Keratinocyte (primary cell): ENCODE results near the gene TP53INP2. TPM values are rescaled to one million over a fixed set of nuclear protein-coding genes. Genes with fewer than 3 reads are reported as not detected.
A peak's percentile ranks its signal among the peaks of the same experiment; 100 is the strongest.

Experiments used
- DNase-seq: peaks from one replicate; pipeline ENCODE4 v3.0.0-alpha.2; 2011; ENCODE audit warnings: low read depth, missing footprints, low spot score
- FAIRE-seq: peaks from 2 replicates; lab custom pipeline; 2011; peaks lifted over from hg19 to GRCh38; lab: Jason Lieb, UNC
- H2AFZ ChIP-seq: 2 replicates; pipeline ENCODE4 v1.6.0; 2012; ENCODE audit warnings: low read length, control low read depth, inconsistent platforms; ENCODE audit not compliant: control insufficient read depth
- H3K27ac ChIP-seq: 2 replicates; pipeline ENCODE4 v1.5.1; 2011; ENCODE audit warnings: low read length; ENCODE audit not compliant: control insufficient read depth, insufficient read depth
- H3K27me3 ChIP-seq: 3 replicates; pipeline ENCODE4 v1.6.0; 2011; ENCODE audit warnings: low read length; ENCODE audit not compliant: control insufficient read depth, insufficient read depth; ENCODE audit errors: extremely low read depth
- H3K36me3 ChIP-seq, 2 experiments: 2 replicates in 1 of 2; 3 replicates in 1 of 2; pipeline ENCODE4 v1.5.1; 2011; ENCODE audit warnings: low read length in 2 of 2, mild to moderate bottlenecking in 1 of 2; ENCODE audit not compliant: control insufficient read depth in 2 of 2, insufficient read depth in 2 of 2; ENCODE audit errors: extremely low read depth in 1 of 2
- H3K4me1 ChIP-seq: 3 replicates; pipeline ENCODE4 v1.5.1; 2011; ENCODE audit warnings: low read length; ENCODE audit not compliant: control insufficient read depth, insufficient read depth; ENCODE audit errors: extremely low read depth
- H3K4me2 ChIP-seq: 3 replicates; pipeline ENCODE4 v1.6.0; 2011; ENCODE audit warnings: low read depth, low read length; ENCODE audit not compliant: control insufficient read depth, insufficient read depth; ENCODE audit errors: extremely low read depth
- H3K4me3 ChIP-seq, 3 experiments: fragments of 200-600 bp in 1 of 3; sonication (generic) in 1 of 3; 2 replicates in 2 of 3; 3 replicates in 1 of 3; pipeline ENCODE4 v1.5.1; 2011 to 2016; ENCODE audit warnings: low read length in 3 of 3, mild to moderate bottlenecking in 3 of 3, control low read depth in 2 of 3, inconsistent platforms in 1 of 3, low read depth in 1 of 3, mixed read lengths in 1 of 3, mixed run types in 1 of 3, moderate library complexity in 1 of 3; ENCODE audit not compliant: control insufficient read depth in 2 of 3, insufficient read depth in 2 of 3; ENCODE audit errors: extremely low read depth in 1 of 3
- H3K79me2 ChIP-seq: 2 replicates; pipeline ENCODE4 v1.6.0; 2012; ENCODE audit warnings: low read length; ENCODE audit not compliant: control insufficient read depth, insufficient read depth
- H3K9ac ChIP-seq: 3 replicates; pipeline ENCODE4 v1.6.0; 2011; ENCODE audit warnings: low read length; ENCODE audit not compliant: control insufficient read depth, insufficient read depth; ENCODE audit errors: extremely low read depth
- H3K9me1 ChIP-seq: 3 replicates; pipeline ENCODE4 v1.6.0; 2011; ENCODE audit warnings: low read length; ENCODE audit not compliant: control insufficient read depth, insufficient read depth; ENCODE audit errors: extremely low read depth
- H3K9me3 ChIP-seq: 2 replicates; pipeline ENCODE4 v1.5.1; 2012; ENCODE audit warnings: low read depth, low read length; ENCODE audit not compliant: control insufficient read depth
- H4K20me1 ChIP-seq: 3 replicates; pipeline ENCODE4 v1.6.0; 2011; ENCODE audit warnings: low read length; ENCODE audit not compliant: control insufficient read depth, insufficient read depth; ENCODE audit errors: extremely low read depth
- CTCF ChIP-seq, 3 experiments: IDR thresholded peaks in 1 of 3; conservative IDR thresholded peaks in 1 of 3; optimal IDR thresholded peaks in 1 of 3; 2 replicates in 2 of 3; 3 replicates in 1 of 3; pipeline versions ENCODE3 to v1.5.1; 2011; ENCODE audit warnings: low read length in 3 of 3, mild to moderate bottlenecking in 3 of 3, moderate library complexity in 2 of 3, control low read depth in 1 of 3, inconsistent platforms in 1 of 3; ENCODE audit not compliant: insufficient read depth in 2 of 3; ENCODE audit errors: extremely low read depth in 1 of 3
- EZH2 ChIP-seq: IDR thresholded peaks from one replicate; pipeline ENCODE4 v1.6.1; 2012; ENCODE audit warnings: inconsistent platforms, mild to moderate bottlenecking, low read length, moderate library complexity
- dilution Hi-C: fragments of 300-500 bp; cut with MboI; formaldehyde crosslinking; loops from one replicate; pipeline ENCODE4 v1.7.0; 2020; ENCODE audit warnings: low sequenced_read_pairs; ENCODE audit not compliant: extremely low pct_ligation_motif_present
- polyA plus RNA-seq, 5 experiments: library from polyadenylated mRNA; depleted of rRNA in 3 of 5; stranded (reverse) in 3 of 5; stranded (forward) in 1 of 5; unstranded in 1 of 5; fragments of >200 nt; gene quantifications; 1 replicate in 1 of 5; 2 replicates in 3 of 5; 3 replicates in 1 of 5; pipeline versions ENCODE4 v1.2.1 to v1.2.3, GENCODE V29; 2011 to 2012; ENCODE audit warnings: missing spikeins in 2 of 5, low read depth in 1 of 5, low replicate concordance in 1 of 5

The TP53INP2 gene
- polyA plus RNA-seq, 1 donor (not counting 4 experiments of a cell fraction or from before 2014, with no cell fraction given) = 1.0 TPM

- Histone ChIP-seq H3K4me2 (no peak overlapping the region), H4K20me1 (peaks cover 4% of the 10 kb centered on the region), H3K9me3 (no peaks in the 10 kb centered on the region), H3K27me3 (no peaks in the 10 kb centered on the region), H3K27ac (no peak overlapping the region), H2AFZ (no peak overlapping the region), H3K4me1 (peaks cover 14% of the 10 kb centered on the region), H3K4me3 (no peak overlapping the region), H3K9me1 (peaks cover 3% of the 10 kb centered on the region), H3K36me3 (peaks cover 20 to 24% of the 10 kb centered on the region in 2 experiments), H3K79me2 (no peaks in the 10 kb centered on the region), H3K9ac (no peak overlapping the region)
- FAIRE-seq (no peak), DNase-seq (no peak)
- dilution Hi-C loops = no loop called here
- TF ChIP-seq EZH2 (no peak), CTCF (optimal IDR thresholded peaks at IDR 0.05 in 1 of 3, IDR thresholded peaks at IDR 0.05 in 1 of 3, conservative IDR thresholded peaks at IDR 0.05 in 1 of 3; ENCODE audit: extremely low read depth in 1 of 3, insufficient read depth in 2 of 3, low read length in 3 of 3) (no peak)
Measured at GRCh38 chr20:34751453-34751852, 47.3 kb downstream of the TP53INP2 start.

- H3K4me2 ChIP-seq = peak overlapping the region; percentile 37
- no peak overlapping the region for H2AFZ ChIP-seq
- no peak for FAIRE-seq
- H3K36me3 ChIP-seq = peaks cover 27 to 35% of the 10 kb centered on the region in 2 experiments
- DNase-seq = no peak
- no peak overlapping the region for H3K4me3 ChIP-seq
- TF ChIP-seq EZH2 = no peak
- TF ChIP-seq CTCF (optimal IDR thresholded peaks at IDR 0.05 in 1 of 3, IDR thresholded peaks at IDR 0.05 in 1 of 3, conservative IDR thresholded peaks at IDR 0.05 in 1 of 3; ENCODE audit: extremely low read depth in 1 of 3, insufficient read depth in 2 of 3, low read length in 3 of 3) = peak in 1 of 3 experiments; percentile 10
- H3K79me2 ChIP-seq = no peaks in the 10 kb centered on the region
- no peaks in the 10 kb centered on the region for H3K27me3 ChIP-seq
- H4K20me1 ChIP-seq = peaks cover 4% of the 10 kb centered on the region
- dilution Hi-C loops = no loop called here
- no peak overlapping the region for H3K9ac ChIP-seq
- no peak overlapping the region for H3K27ac ChIP-seq
- H3K9me3 ChIP-seq = no peaks in the 10 kb centered on the region
- peaks cover 3% of the 10 kb centered on the region for H3K9me1 ChIP-seq
- peaks cover 14% of the 10 kb centered on the region for H3K4me1 ChIP-seq
Measured at GRCh38 chr20:34753706-34754461, 49.7 kb downstream of the TP53INP2 start.
